ENCODE results near the gene POLR2F.
"Not testable (repeated sequence)": the region's sequence is repeated elsewhere in the genome, so short reads cannot be mapped to it uniquely, and the experiment has no call there.

Gene POLR2F

GRCh38 chr22:37955825-37956397 is 2.4 kb downstream of the POLR2F start:
- DNase-seq = not testable (repeated sequence)

- DNase-seq = no peak
Measured at GRCh38 chr22:37957232-37957631, 3.7 kb downstream of the POLR2F start.

GRCh38 chr22:37959231-37959825 is 5.8 kb downstream of the POLR2F start:
- DNase-seq = no peak

GRCh38 chr22:37961062-37961461 is 7.6 kb downstream of the POLR2F start:
- no peak for DNase-seq

GRCh38 chr22:37965940-37966664 is 12.6 kb downstream of the POLR2F start:
- DNase-seq = no peak

- DNase-seq = no peak
Measured at GRCh38 chr22:37967147-37967546, 13.6 kb downstream of the POLR2F start.

- DNase-seq = no peak
Measured at GRCh38 chr22:37967637-37968451, 14.3 kb downstream of the POLR2F start.

- DNase-seq = no peak
Measured at GRCh38 chr22:37968452-37969251, 15.2 kb downstream of the POLR2F start.

GRCh38 chr22:37970864-37971263 is 17.4 kb downstream of the POLR2F start:
- no peak for DNase-seq

GRCh38 chr22:37971475-37972434 is 18.3 kb downstream of the POLR2F start:
- DNase-seq = no peak

GRCh38 chr22:37972527-37972926 is 19.0 kb downstream of the POLR2F start:
- peak; percentile 8 to 83 for DNase-seq

- no peak for DNase-seq
Measured at GRCh38 chr22:37973271-37974170, 20.0 kb downstream of the POLR2F start.

GRCh38 chr22:37975153-37975552 is 21.7 kb downstream of the POLR2F start:
- no peak for DNase-seq

- DNase-seq = not testable (repeated sequence)
Measured at GRCh38 chr22:37976022-37976421, 22.5 kb downstream of the POLR2F start.

- no peak for DNase-seq
Measured at GRCh38 chr22:37976547-37976946, 23.0 kb downstream of the POLR2F start.

- DNase-seq = no peak
Measured at GRCh38 chr22:37979782-37980181, 26.3 kb downstream of the POLR2F start.

GRCh38 chr22:37981282-37982011 is 27.9 kb downstream of the POLR2F start:
- DNase-seq = no peak

GRCh38 chr22:37982151-37982785 is 28.8 kb downstream of the POLR2F start:
- DNase-seq = no peak

All from NCI-H446 (cell line).